GM18951 (cell line): Measurements from ENCODE around the gene ATG16L1.

Experiments used
- POLR2A ChIP-seq: IDR thresholded peaks from 4 replicates; pipeline ENCODE4 v1.6.1; 2011; ENCODE audit warnings: mild to moderate bottlenecking; ENCODE audit not compliant: insufficient read length, insufficient read depth; ENCODE audit errors: extremely low read depth
- in situ Hi-C: fragments of 300-500 bp; cut with MboI; formaldehyde crosslinking; loops from one replicate; pipeline ENCODE4 v1.12.0; 2022; ENCODE audit warnings: low sequenced_read_pairs, mixed read lengths, inconsistent platforms; ENCODE audit not compliant: unreplicated experiment

The ATG16L1 gene

DNA sequence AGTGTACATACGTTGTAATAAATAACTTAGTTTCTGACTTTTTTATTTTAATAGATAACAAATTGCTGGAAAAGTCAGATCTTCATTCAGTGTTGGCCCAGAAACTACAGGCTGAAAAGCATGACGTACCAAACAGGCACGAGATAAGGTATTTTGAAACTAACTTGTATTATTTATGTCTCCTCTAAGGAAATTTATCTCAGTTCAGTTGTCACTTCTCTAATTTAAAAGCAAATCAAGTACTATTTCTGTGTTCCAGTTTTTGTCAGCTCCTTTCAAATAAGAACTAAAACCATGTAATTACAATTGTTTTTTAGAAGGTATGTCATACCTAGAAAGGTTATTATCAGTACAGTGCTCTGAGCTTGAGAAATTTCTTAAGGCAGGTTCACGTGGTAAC, 4.6 kb downstream of the ATG16L1 start:
- TF ChIP-seq POLR2A, result no peak
- in situ Hi-C loops, result loop anchor here (10.0 kb wide), 1 partner anchor 401 kb away; no protein-coding TSS in a partner anchor

DNA sequence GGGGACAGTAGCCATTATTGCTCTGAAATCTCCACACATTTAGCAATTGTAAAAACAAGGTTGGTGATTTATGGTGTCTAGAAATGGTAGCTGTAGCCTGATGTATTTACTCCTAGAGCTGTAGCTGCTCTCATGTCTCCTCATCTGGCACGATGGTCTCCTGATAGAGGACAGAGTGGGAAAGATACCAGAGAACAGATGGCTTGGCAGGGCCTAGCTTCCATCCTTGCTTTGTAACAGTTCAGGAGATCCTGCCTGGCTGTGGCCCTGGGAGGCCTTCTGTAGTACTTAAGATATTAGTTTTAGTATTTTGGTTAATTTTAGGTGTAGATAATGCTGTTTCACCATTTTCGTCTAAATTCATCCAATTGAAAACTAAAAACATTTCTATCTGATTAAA, 6.7 kb downstream of the ATG16L1 start:
- TF ChIP-seq POLR2A, result no peak
- in situ Hi-C loops, result loop anchor here (10.0 kb wide), 1 partner anchor 403 kb away; no protein-coding TSS in a partner anchor

DNA sequence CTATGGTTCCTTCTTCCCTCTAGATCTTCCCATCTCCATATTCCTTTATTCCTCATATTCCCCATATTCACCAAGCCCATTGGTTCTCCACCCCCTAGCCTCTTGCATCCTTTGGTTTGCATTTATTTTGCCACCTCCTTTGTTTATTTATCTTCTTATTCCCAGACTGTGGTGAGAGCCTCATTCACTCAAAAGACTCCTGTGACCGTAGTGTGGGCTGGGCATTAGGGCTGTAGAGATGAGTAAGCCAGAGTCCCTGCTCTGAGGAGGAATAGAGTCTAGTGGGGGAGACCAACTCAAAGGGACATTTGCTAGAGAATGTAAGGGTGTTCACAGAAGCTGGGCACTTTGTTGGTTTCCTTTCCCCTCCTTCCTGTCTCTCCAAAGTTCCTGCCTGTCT, 8.3 kb downstream of the ATG16L1 start:
- no peak for TF ChIP-seq POLR2A
- in situ Hi-C loops, result loop anchor here (10.0 kb wide), 1 partner anchor 405 kb away; no protein-coding TSS in a partner anchor

DNA sequence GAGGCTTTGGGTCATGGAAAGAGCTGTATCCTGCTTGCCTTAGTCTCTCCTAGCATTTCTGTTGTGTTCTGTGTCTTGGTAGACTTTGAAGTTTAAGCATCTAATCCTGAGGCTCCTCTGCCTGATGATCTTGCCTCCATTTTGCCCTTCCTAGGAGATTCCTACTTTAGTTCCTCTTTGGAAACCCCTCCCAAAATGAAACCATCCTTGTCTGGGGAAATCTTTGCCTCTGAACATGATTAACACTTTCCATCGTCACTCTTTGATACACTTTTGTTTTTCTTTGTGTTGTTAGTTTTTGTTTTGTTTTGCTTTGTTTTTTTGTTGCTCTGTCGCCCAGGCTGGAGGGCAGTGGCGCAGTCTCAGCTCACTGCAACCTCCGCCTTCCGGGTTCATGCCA, 9.2 kb downstream of the ATG16L1 start:
- TF ChIP-seq POLR2A, result no peak
- in situ Hi-C loops, result no loop called here

DNA sequence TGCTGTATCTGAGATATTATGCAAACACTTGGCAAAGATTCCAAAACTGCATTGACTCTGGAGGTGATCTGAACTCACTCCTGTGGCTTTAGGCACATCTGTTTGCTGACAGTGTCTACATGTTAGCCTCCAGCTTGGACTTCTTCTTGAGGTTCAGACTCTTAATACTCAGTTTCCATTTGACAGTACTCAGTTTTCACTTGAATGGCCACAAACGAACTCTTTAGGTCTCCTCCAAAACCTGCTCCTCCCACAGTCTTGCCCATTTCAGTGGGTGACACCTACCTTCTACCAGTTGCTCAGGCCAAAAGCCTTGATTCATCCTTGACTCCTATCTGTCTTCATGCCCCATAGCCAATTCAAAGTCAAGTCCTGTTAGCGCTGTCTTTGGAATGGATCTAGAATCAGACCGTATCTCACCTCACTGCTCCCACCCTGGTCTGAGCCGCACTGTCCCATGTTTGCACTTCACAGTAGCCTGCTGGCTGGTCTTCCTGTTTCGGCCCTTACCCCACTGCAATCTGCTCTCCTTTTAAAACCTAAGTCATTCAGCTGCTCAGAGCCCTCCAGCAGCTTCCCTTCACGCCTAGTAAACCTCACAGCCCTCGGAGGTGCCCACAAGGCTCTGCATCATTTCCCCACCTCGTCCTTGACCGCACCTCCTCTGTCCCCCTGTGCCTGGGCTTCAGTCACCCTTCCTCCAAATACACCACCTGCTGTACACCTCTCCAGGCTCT, 10.5 kb downstream of the ATG16L1 start:
- in situ Hi-C loops, result no loop called here

DNA sequence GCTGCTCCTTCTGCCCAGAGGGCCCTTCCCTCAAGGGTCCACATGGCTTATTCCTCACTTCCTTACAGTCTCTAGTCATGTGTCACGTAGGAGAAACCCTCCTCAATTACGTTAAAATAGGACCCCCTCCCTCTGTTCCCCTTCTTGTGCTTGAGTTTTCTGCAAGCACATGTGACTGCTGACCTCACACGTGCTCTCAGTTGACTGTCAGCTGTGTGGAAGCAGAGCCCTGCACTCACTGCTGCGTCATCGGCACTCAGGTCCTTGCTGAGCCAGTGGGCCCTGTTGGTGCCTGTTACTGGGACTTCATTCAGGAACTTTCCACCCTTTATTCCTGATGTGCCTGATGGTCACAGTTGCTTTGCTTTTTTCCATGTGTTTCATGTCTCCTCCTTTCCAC, 11.1 kb downstream of the ATG16L1 start:
- TF ChIP-seq POLR2A, result no peak
- in situ Hi-C loops, result no loop called here

More for the DNA sequence above, 10.5 kb downstream of the ATG16L1 start:
- no peak for TF ChIP-seq POLR2A

DNA sequence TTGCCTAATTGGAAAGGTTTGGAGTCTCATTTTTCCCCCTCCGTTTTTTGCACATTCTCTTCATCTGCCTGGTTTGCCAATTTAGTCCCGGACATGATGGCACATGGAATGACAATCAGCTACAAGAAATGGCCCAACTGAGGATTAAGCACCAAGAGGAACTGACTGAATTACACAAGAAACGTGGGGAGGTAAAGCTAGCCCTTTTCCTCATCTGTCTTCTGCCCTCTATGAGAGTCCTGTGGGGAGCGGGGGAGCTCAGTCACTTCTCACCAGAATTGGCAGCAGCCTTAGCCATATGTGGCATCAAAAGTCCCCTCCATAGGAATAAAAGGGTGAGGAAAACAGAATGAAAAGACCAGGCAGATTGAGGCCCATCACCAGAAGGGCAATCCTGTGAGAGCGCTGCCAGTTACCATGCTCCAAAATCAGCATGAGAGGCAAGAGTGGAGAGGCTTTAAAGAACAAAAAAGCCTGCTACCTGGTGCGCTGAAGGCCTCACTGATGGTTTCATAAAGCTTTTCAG, 11.6 kb downstream of the ATG16L1 start:
- no peak for TF ChIP-seq POLR2A
- in situ Hi-C loops, result no loop called here

DNA sequence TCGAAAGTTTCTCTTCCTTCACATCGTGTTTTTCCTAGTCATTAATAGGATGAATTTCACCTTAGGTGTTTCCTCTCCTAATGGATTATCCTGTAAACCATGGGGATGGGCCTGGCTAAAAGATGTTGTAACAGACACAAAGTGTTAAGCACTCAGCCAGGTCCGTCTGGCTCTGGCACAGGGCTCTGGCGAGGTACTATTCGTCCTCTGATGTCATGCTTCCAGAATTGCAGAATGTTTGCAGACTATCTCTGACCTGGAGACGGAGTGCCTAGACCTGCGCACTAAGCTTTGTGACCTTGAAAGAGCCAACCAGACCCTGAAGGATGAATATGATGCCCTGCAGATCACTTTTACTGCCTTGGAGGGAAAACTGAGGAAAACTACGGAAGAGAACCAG, 13.2 kb downstream of the ATG16L1 start:
- TF ChIP-seq POLR2A, result no peak
- in situ Hi-C loops, result no loop called here

DNA sequence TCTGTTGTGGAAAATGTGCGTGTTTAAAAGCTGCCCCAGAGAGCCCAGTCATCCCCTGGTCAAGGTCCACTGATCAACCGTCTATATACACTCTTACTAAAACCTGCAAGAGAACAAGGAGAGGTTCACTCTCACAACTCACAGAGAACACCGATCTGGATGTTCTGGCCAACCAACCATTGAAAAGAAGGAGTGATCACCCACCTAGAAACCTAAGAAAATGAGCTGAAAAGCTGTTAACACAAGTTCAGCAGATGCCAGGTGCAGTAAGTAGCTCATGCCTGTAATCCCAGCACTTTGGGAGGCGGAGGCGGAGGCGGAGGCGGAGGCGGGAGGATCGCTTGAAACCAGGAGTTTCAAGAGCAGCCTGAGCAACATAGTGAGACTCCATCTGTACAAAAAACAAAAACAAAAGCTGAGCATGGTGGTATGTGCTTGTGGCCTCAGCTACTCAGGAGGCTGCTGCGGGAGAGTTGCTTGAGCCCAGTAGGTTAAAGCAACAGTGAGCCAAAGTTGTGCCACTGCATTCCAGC, 14.5 kb downstream of the ATG16L1 start:
- in situ Hi-C loops, result no loop called here

GRCh38 chr2:233266481-233266880, 15.0 kb downstream of the ATG16L1 start:
- in situ Hi-C loops, result no loop called here
- no peak for TF ChIP-seq POLR2A

More for the DNA sequence above, 14.5 kb downstream of the ATG16L1 start:
- TF ChIP-seq POLR2A, result no peak

GRCh38 chr2:233267516-233268245, 16.2 kb downstream of the ATG16L1 start:
- no peak for TF ChIP-seq POLR2A

DNA sequence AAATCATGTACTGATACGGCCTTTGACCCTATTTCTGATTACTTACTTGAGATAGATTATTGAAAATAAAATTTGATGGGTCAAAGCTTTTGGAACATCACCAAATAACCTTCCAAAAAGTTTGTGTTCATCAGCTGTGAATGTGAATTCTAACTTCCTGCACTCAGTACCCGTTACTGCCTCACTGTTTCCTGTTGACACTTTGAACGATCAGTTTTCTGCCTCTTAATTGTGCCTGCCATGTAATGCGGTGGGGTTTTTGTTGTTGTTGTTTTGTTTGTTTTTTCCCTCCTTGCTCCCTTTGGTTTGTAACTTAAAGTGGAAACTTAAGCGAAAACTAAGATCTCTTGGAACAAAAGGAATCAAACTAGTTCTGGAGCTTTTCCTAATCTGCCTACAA, 18.9 kb downstream of the ATG16L1 start:
- in situ Hi-C loops, result no loop called here
- TF ChIP-seq POLR2A, result no peak

More at GRCh38 chr2:233267516-233268245, 16.2 kb downstream of the ATG16L1 start:
- in situ Hi-C loops, result no loop called here

- no peak for TF ChIP-seq POLR2A
These were observed 19.5 kb downstream of the ATG16L1 start for GRCh38 chr2:233270951-233271350.

More at GRCh38 chr2:233270951-233271350, 19.5 kb downstream of the ATG16L1 start:
- in situ Hi-C loops, result no loop called here
